HuH-7.5 (cell line): ENCODE results near the gene ANXA3.
"Not testable (repeated sequence)": the region's sequence is repeated elsewhere in the genome, so short reads cannot be mapped to it uniquely, and the experiment has no call there.

ENCODE experiments used
- DNase-seq: peaks from one replicate; pipeline ENCODE4 v3.0.0; 2011; ENCODE audit warnings: low spot score

Gene ANXA3

DNA sequence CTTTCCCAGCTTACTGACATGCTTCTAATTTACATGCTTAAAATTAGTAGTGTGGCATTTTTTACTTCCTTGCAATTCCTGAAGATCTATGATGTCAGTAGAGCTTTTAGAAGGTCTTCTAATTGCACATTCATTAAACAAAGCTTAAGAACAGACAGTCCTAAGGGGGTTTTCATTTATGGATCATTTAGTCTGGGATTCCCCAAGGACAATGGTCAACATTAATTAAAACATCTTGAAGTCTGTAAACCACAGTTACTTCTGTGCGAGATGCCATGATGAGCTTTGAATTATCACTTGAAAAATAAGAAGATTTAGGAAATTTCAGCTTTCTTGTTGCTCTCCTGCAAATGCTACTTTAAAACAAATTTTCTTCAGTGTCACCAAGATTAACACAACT lies 20.2 kb downstream of the ANXA3 start:
- DNase-seq, result no peak

DNA sequence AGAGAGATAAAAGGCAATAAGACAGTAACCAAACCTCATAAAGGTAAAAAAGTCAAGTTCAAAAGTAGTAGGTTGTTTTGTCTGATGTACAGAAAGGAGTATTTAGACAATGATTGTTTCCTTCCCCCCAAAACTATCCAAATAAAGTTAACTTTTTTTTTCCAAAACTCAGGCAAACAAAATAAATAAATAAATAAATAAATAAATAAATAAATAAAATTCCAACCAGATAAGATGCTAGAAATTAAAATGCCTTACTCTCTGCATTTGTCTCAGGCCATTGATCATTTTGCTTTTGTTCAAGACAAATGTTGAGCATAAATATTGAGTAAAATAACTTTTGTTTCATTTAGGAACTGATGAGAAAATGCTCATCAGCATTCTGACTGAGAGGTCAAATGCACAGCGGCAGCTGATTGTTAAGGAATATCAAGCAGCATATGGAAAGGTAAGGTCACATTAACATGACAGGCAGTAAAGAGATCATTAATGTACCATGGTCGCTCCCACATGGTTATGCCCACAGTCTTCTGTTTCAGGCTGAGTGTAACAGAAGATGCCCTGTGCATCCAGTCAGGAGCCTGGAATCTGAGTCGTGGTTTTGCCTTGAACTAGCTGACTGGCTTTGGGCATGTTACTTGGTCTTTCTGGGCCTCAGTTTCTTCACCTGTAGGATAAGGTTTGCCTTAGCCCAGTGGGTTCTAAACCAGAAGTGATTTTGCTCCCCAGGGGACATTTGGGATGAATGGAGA lies 27.3 kb downstream of the ANXA3 start:
- no peak for DNase-seq

DNA sequence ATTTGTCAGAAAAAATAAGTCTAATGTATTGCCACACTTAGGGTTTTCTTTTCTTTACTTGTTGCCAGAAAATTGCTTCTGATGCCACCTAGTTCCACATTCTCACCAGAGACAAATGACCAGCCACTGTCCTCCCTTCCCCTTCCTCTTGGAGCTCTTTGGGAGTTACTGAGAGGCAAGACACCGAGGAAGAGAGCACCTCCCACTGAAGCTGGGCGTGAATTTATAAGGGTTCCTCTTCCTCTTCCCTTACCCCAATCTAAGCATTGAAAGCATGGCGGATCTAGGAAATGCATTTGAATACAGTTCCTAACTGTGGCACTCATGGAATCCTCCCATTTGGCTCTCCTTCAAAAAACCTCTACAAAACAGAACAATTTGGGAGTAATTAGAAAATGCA lies 30.0 kb downstream of the ANXA3 start:
- DNase-seq, result no peak

DNA sequence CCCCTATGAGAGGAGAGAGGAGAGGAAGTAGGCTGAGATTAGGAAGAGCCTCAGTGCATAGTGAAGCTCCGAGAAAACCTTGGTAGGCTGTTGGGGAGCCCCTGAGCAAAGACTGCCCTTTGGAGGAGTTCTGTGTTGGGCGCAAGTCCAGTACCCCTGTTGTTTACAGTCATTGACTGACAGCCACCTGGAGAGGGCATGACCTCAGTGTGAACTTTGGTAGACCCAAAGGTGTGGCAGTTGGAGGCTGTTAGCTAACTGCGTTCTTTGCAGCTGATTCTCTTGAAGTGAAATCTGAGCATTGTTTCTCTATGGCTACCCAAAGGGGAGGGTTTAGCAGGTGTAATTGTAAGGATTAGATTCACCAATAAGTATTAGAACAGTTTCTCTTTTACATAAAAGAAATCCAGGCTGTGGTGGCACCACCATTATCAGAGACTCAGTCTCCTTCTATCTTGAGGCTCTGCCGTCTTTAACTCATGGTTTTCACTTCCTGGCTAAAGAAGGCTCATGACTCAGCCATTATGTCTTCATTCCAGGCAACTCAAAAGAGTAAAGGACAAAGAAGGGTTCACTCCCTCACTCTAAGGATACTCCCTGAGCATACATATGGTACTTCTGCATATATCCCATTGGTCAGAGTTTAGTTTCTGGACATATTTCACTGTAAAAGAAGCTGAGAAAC lies 33.4 kb downstream of the ANXA3 start:
- DNase-seq, result no peak

DNA sequence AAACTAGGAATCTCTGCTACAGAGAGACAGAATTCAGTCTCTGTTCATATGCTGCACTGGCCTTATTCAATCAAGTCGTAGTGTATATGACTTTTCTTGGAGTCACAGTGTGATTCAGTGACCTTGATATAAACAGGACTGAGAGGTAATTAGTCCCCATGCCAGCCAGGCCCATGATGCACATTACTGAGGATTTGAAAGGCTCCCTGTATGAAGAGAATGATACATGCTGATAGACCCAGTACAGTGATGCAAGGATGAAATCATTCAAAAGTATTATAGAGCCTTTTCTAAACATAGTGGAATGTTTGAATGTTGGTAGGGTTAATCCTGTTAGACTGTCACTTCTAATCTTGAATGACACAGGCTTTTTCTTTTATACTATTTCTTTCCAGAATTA lies 34.1 kb downstream of the ANXA3 start:
- no peak for DNase-seq

DNA sequence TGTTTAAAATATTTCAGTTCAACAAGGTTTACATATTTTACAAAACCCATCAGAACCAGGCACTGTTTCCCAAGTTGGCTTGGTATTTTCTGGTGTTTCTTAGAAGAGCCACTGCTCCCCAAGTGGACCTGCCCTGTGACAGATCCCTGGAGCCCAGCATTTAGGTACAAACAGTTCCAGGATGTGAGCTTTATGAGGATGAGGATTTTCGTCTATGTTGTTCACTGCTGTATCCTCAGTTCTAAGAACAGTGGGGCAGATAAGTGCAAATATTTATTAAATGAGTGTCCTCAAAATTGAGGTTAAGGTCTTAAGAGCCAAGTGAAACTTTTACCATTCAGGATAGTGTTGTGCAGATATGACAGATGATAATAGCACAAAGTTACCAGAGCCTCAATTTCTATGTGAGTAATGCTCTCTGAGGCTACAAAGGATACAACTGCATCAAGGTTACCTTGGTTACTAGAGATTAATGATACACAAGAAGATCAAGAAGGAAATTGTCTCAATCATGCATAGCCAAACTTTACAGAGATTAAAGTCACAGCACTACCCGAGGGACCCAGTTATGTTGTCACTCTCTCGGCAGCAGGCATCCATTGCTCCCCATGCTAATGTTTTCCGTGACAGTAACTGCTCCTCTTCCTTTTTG lies 37.5 kb downstream of the ANXA3 start:
- DNase-seq, result no peak

DNA sequence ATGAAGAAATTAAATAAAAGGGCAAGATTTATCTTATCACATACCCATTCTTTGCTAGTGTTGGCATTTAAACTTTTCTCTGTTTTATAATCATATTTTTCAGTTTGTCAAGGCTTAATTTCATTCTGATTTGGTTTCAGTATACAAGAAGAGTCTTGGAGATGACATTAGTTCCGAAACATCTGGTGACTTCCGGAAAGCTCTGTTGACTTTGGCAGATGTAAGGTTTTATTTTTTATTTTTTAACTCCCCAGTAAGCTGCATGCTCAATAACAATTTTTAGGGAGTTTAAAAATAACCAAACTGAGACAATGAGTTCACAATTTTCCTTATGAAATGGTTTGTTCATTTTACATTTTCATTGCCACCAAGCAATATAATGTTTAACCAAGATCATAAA lies 39.8 kb downstream of the ANXA3 start:
- no peak for DNase-seq

DNA sequence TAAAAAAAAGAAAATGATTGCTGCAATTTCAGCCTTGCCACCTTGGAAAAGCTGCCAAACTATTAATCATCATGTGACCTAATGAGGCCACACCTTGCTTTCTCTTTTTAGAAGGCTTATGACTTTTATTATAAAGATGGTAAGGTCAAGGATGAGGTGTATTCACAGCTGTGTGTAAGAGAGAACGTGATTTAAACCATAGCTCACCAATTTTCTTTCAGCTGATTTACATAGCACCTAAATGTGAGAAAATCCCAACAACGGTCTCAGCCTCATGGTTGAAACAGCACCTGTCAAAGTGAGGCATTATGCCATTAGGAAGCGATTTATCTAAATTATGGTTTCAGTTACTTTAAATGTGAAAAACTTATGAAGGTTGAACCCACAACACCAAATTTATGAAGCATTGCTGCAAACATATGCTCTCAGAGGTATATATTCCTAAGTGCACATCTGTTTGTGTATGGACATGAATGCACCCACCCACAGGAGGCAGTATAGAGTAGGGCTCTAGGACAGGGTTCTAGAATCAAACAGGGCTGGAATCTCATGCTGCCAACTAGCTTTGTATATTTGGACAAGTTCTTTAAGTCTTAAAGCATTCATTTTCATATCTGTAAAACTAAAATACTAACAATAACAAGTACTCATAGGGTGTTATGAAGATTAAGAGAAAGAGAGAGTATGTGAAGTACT lies 40.7 kb downstream of the ANXA3 start:
- DNase-seq, result no peak

DNA sequence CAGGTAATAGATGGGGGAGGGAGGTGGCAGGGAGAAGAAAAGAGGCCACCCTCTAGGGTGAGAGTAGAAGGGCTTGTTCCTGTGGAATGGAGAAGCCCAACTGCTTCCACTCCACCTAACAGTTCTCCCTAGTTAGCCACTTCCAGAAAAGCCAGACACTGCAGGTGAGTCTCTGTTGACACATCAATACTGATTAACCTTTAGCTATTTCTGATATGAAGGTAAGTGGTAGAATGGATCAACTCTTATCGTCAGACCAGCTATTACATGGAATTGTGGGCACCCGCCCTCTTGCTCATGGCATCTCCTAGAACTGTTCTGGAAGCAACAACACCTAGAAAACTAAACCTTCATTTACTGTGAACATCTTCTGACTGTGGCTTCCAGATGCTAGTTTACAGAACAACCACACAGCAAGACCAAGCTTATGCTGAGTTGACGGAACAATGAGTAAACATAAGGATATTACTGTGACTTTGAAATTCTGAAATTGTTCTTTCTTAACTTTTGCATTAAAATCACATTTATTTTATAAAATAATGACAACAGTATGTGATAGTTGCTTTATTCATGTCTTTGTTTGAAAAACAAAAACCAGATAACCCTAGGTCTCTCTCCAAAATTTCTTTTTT lies 44.7 kb downstream of the ANXA3 start:
- DNase-seq, result no peak

DNA sequence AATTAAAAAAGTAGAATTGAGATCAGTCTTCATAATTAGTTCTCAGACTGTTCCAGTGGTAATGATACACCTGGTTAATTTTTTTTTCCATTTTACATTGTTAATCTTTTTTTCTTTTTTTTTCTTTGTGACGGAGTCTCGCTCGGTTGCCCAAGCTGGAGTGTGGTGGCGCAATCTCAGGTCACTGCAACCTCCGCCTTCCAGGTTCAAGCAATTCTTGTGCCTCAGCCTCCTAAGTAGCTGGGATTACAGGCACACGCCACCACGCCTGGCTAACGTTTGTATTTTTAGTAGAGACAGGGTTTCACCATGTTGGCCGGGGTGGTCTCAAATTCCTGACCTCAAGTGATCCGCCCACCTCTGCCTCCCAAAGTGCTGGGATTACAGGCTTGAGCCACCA lies 46.9 kb downstream of the ANXA3 start:
- not testable (repeated sequence) for DNase-seq

DNA sequence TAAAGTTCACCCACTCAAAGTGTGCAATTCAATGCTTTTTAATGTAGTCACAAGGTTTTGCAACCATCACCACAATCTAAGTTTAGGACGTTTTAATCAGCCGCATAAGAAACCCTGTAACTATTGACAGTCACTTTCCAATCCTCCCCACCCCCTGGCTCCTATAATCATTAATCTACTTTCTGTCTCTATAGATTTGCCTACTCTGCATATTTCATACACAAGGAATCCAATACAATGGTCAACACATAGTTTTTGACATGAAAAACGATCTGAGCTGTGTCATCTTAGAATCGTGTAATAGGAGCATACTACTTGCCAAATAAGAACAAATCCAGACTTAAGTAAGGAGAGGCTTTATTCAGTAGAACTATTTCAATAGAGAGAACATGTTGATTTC lies 47.6 kb downstream of the ANXA3 start:
- no peak for DNase-seq

DNA sequence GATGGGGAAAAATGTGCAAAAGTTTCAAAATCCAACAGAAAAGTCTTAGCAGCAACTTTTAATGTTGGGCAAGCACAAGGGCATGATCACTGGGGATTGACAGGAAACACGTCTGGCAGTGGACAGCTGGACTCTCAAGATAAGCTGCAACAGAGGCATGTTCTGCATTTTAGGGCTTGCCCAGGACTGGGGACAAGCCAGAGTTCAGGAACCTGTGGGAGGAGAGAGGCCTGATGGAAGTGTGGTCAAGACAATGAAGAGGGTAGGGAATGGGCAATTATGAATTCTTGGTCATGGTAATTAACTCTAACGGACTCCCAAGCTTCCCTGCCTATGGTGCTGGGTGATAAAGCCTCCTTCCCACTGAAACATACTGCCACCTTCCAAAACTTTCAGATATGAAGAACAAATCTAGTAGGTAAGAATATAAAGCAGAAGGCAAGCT lies 48.4 kb downstream of the ANXA3 start:
- DNase-seq, result no peak

DNA sequence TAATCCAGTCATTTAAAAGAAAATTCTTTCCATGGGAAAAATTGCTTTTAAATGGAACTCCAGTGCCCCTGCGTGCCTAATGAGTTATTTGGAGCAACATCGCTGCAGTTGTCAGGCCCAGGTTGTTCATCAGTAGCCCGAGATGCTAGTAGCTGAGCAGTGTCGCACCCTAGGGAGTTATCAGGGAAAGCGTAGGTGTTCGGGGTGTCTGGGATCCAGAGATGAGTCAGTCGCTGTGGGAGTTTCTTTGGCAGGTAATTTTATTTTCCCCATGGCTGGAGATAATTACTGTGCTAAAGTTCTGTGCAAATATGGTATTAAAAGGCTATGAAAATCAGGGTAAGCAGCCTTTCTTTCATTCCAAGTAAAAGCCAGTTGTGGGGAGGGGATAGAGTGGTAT lies 49.4 kb downstream of the ANXA3 start:
- no peak for DNase-seq

DNA sequence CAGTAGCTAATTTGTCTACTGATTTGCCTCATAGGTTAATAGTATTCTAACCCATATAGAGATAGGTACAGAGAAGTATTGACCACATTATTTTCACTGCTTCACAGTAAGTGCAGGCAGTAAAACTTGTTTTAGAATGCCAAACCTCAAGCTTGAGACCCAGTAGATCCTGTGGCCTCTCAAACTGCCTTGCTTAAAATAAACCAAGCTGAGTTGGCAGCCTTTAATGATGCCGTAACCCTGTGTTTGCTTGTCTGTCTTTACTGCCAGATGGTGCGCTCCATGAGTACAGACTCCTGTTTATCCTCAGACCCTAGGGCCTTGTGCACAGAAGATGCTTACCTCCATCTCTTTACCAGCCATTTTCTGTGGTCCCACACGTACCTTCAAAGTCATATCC lies 50.8 kb downstream of the ANXA3 start:
- no peak for DNase-seq

DNA sequence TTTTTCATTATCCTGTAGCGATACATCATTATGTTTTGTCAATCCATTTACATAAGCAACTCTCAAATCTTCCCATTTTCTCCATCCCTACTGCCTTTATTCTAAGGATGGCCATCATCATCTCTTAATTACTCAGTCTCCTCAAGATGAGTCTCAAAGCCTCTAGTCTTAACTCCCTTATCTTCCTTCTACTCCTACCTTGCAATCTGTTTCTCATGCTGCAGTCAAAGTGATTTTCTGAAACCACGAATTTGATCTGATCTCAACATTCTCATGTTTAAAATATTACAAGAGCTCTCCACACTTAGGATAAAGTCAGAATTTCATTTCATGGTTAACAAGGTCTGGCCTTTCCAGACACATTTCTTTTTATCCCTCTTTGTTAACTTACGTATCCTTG lies 51.8 kb downstream of the ANXA3 start:
- DNase-seq, result no peak

DNA sequence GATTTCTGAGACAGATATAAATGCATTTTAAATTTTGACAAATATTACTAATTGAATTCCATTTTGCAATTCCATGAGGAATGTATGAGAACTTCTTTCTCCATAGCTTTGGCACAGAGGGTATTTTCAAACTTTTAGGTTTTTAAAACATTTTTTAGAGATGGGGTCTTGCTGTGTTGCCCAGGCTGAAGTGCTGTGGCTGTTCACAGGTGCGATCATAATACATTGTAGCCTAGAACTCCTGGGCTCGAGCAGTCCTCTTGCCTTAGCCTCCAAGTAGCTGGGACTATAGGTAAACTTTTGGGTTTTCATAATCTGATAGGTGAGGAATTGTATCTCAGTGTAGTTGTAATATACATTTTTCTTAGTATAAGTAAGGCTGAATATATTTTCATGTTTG lies 53.4 kb downstream of the ANXA3 start:
- no peak for DNase-seq

DNA sequence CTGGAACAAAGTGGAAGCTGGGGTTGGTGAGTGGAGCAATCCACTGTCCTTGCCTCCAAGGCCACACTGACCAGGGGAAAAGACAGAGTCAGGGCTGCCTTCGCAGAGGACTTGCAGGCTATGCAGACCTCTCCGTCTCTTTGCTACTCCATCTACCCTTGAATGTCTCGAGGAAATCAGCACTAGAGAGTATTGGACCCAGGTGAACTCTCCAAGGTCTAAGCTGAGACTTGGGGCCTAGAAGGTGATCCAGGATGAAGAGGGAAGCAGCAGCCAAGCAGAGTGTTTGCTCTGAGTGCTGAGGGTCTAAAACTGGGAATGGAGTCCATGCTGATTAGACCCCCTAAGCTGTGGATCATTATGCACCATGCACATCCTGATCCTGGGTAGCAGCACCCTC lies 54.5 kb downstream of the ANXA3 start:
- no peak for DNase-seq

DNA sequence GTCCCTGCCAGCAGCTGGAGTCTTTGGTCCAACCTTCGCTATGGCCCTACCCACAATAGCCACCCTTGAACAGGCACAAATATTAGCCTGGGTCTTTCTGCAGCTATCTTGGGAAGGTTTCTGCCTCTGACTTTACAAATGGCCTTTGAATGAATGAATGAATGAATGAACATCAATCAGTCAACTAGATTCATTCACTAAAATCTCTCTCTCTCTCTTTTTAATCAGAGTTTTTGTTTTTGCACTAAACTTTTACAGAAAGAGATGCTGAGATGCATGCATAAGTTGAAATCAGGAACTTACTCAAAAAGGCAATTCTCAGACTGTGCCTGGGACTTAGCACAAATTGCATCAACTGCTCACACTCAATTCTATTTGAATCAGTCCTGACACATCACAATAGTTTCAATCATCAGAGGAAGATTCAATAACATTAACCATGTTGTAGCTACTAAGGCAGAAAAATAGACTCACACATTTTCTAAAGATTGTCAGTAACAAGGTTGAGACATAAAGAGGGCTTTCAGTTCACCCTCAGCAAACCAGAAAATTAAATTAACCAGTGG lies 55.0 kb downstream of the ANXA3 start:
- no peak for DNase-seq

DNA sequence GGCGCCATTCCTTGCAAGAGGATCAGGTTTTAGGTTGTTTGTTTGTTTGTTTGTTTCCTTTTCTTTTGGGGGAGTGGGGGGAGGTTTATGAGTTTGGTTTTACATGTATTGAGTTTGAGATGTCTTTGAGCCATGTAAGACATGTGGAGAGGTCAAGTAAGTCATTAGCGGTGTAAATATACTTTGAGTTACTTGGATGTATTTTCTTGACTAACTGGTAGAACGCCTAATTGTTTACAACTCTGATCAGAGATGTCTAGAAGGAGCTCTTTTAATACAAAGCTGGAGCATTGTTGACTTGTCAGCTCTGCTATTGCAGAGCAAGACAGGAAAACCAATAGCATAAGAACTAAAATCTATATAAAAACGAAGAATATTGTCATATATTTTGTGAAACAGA lies 57.1 kb downstream of the ANXA3 start:
- no peak for DNase-seq

DNA sequence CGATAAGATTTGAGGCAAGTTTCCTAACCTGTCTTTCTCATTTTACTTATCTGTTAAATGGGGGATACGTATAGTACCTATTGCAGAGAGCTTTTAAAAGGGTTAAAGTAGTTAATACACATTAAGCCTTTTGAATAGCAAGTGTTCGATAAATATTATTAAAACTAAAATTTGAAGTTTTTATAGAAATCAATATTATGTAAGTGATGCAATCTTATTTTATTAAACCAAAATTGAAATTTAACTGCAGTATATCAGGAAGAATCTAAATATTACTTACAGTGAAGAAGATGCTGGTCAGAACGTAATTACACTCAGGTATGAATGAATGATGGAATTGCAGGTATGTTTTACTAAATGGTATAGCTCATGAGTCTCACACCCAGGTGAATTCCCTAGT lies 58.0 kb downstream of the ANXA3 start:
- no peak for DNase-seq

DNA sequence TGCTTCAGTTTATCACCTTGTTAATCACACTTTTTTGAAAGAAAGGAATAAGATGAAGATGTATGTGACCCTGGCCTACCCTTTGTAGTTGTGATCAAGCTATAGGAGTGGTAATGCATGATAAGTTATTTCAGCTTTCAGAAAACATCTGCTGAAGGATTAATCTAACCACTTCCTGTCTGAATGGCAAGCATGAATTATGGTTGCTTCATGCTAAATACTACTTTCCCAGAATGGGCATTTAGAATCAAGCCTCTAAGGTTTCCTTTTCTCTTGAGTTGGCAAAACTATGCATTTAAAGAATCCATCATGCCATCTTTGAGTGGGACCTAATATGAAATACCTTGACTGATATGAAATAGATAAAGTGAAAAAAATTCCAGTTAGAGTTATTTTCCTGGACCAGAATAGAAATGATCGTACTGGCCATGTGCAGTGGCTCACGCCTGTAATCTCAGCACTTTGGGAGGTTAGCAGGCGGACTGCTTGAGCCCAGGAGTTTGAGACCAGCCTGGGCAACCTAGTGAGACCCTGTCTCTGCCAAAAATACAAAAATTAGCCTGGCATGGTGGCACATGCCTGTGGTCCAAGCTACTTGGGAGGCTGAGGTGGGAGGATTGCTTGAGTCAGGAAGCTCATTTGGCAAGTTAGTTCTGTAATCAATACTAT lies 59.1 kb downstream of the ANXA3 start:
- no peak for DNase-seq

DNA sequence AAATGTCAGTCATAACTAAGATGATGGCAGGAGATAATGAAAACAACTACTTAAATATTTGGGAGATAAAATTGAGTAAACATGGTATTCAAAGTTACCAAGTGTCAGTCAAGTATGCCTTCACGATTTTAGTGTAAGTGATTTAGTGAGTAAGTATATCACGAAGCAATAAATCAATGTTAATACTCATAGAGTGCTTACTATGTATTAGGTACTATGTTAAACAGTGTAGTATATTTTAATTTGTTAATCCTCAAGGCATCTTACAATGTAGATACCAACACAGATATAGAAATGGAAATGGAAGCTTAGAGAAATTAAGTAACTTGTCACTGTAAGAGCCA lies 59.6 kb downstream of the ANXA3 start:
- DNase-seq, result no peak
